Spleen (tissue), 11 donors: ENCODE data around the gene B4GALNT3. TPM values are rescaled to one million over a fixed set of nuclear protein-coding genes. Genes with fewer than 3 reads are reported as not detected.
A peak's percentile ranks its signal among the peaks of the same experiment; 100 is the strongest.

Experiments
- DNase-seq: peaks from one replicate; pipeline ENCODE4 v3.0.0-alpha.2; 2020
- H3K27ac ChIP-seq, 8 donors: fragments of 200-600 bp; sonication (generic) in 7 of 8; 1 replicate in 4 of 8; 2 replicates in 4 of 8; pipeline versions ENCODE4 v1.5.0 to v1.8.0; 2016 to 2021; ENCODE audit warnings: inconsistent platforms in 4 of 8, mild to moderate bottlenecking in 4 of 8, moderate library complexity in 1 of 8
- H3K27me3 ChIP-seq, 7 donors: fragments of 200-600 bp; sonication (generic) in 6 of 7; replicated peaks in 1 of 7; 1 replicate in 4 of 7; 2 replicates in 3 of 7; pipeline versions ENCODE4 v1.5.0 to v1.8.0; 2016 to 2021; ENCODE audit warnings: inconsistent platforms in 3 of 7, mild to moderate bottlenecking in 1 of 7
- H3K36me3 ChIP-seq, 6 donors: fragments of 200-600 bp; sonication (generic) in 5 of 6; 1 replicate in 4 of 6; 2 replicates in 2 of 6; pipeline versions ENCODE4 v1.5.0 to v1.8.0; 2016 to 2021; ENCODE audit warnings: inconsistent platforms in 2 of 6
- H3K4me1 ChIP-seq, 6 donors: fragments of 200-600 bp; sonication (generic) in 5 of 6; 1 replicate in 3 of 6; 2 replicates in 3 of 6; pipeline versions ENCODE4 v1.5.0 to v1.8.0; 2016 to 2021; ENCODE audit warnings: inconsistent platforms in 3 of 6
- H3K4me3 ChIP-seq, 8 donors: fragments of 200-600 bp; sonication (generic) in 7 of 8; 1 replicate in 4 of 8; 2 replicates in 4 of 8; pipeline versions ENCODE4 v1.5.0 to v1.8.0; 2016 to 2021; ENCODE audit warnings: inconsistent platforms in 4 of 8, mild to moderate bottlenecking in 4 of 8, moderate library complexity in 2 of 8
- H3K9me3 ChIP-seq, 8 donors: fragments of 200-600 bp; sonication (generic) in 7 of 8; 1 replicate in 4 of 8; 2 replicates in 4 of 8; pipeline versions ENCODE4 v1.5.0 to v1.8.0; 2016 to 2021; ENCODE audit warnings: inconsistent platforms in 4 of 8
- POLR2A ChIP-seq, 3 donors: fragments of 450-650 bp; IDR thresholded peaks; one replicate each; pipeline ENCODE4 v1.5.1; 2017; ENCODE audit warnings: antibody characterized with exemption in 3 of 3, mild to moderate bottlenecking in 1 of 3
- POLR2AphosphoS5 ChIP-seq, 3 donors: sonication (generic); formaldehyde crosslinking; IDR thresholded peaks; one replicate each; pipeline ENCODE4 v1.5.1; 2017; ENCODE audit warnings: antibody characterized with exemption in 3 of 3
- WGBS, 5 donors: extraction: QIAGEN DNeasy Blood & Tissue Kit in 3 of 5; methylation state at CpG; one replicate each; pipeline versions ENCODE4 v1.1.5 to v1.1.7; 2013 to 2018; 5-methylcytosine and 5-hydroxymethylcytosine counted together
- intact Hi-C: fragments of 100-400 bp; cut with DNase I; formaldehyde crosslinking; loops from one replicate; pipeline ENCODE4 v1.15.0; 2023; ENCODE audit warnings: low total_unique reads
- polyA plus RNA-seq, 3 donors: library from polyadenylated mRNA; stranded (reverse); fragments of 200-250 nt; gene quantifications; one replicate each; pipeline ENCODE4 v1.2.1, GENCODE V29; 2013
- total RNA-seq, 7 donors: library from RNA; depleted of rRNA in 3 of 7; stranded (reverse); fragments of >200 nt in 3 of 7; fragmentation: NEBNext Ultra II Directional in 4 of 7; extraction: Animal tissue kit (Norgen Biotek cat#: 25700) in 4 of 7; gene quantifications; one replicate each; pipeline versions ENCODE4 v1.1.0 to v1.2.1, GENCODE V29; 2016 to 2021
- TF ChIP-seq, protein P1 (sequence below), 11 experiments: fragments of 200-600 bp in 7 of 11; fragments of 450-650 bp in 4 of 11; sonication (generic) in 4 of 11; IDR thresholded peaks in 8 of 11; conservative IDR thresholded peaks in 3 of 11; 1 replicate in 7 of 11; 2 replicates in 4 of 11; pipeline versions ENCODE4 v1.4.0 to v1.8.0; 2016 to 2021; ENCODE audit warnings: antibody characterized with exemption in 11 of 11, inconsistent platforms in 4 of 11, mild to moderate bottlenecking in 1 of 11
- donor health status: healthy with polysubstance abuse.
- donor health status: DM: no; HTN: no; CAD: no; lungs with moderate emphysema.
- donor health status: DM: no; HTN: no; CAD: no.
- donor health status: Bipolar disorder and iron deficiency.
- donor health status: healthy.
- donor health status: DM: no; HTN: no; CAD: no.
- donor health status: DM: yes; HTN: yes; CAD: no.

B4GALNT3 gene
- total and polyA plus RNA-seq, 10 donors: 0.28 to 2.0 (median 1.5) TPM

DNA sequence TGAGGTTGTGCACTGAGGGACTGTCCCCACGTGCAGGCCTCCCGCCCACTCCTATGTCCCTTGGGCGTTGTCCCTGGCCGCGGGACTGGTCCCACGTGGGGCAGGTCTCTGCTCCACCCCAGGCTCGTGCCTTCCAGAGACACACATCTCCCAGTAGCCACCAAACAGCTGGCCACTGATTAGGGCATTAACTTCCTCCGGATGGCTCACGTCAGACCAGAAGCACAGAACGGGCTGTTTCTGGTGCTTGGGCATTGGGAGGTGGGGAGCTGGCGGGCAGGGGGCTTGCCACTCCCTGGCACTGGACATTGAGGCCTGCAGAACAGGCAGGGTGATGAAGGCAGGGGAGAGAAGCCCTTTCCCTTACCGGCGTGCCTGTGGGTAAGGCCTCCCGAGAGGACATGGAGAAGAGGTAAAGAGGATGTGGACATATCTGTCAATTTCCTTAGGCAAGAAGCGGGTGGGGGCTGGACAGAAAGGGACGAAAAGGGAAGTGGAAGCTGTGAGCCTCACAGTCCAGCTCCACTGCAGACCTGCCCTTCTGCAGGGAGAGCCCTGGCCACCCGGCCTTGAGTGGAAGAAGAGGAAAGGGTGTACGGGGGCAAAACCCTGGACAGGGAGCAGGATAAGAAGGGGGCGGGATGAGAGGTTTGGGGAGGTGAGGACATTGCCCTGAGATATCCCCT is 102.3 kb downstream of the B4GALNT3 start:
- Histone ChIP-seq H3K4me1 (peaks cover 11 to 60% (median 36%) of the 10 kb centered on the region in 6 donors), H3K36me3 (peaks cover 0 to 14% (median 0%) of the 10 kb centered on the region in 6 donors), H3K27me3 (peaks cover 0 to 10% (median 0%) of the 10 kb centered on the region in 7 donors), H3K4me3 (peak overlapping the region in 7 of 8 donors; percentile 2 to 60 (median 19)), H3K9me3 (no peaks in the 10 kb centered on the region), H3K27ac (peak overlapping the region; percentile 8 to 89 (median 77))
- DNase-seq: peak; percentile 86
- 18 to 48% (median 35%) methylated on average over 17 to 19 of the region's 19 CpGs for WGBS, 5 donors
- intact Hi-C loops: no loop called here
- TF ChIP-seq POLR2AphosphoS5 (IDR thresholded peaks at IDR 0.05) (peak; percentile 62 to 75 (median 71)), POLR2A (IDR thresholded peaks at IDR 0.05) (no peak)
- TF ChIP-seq, protein P1, sequence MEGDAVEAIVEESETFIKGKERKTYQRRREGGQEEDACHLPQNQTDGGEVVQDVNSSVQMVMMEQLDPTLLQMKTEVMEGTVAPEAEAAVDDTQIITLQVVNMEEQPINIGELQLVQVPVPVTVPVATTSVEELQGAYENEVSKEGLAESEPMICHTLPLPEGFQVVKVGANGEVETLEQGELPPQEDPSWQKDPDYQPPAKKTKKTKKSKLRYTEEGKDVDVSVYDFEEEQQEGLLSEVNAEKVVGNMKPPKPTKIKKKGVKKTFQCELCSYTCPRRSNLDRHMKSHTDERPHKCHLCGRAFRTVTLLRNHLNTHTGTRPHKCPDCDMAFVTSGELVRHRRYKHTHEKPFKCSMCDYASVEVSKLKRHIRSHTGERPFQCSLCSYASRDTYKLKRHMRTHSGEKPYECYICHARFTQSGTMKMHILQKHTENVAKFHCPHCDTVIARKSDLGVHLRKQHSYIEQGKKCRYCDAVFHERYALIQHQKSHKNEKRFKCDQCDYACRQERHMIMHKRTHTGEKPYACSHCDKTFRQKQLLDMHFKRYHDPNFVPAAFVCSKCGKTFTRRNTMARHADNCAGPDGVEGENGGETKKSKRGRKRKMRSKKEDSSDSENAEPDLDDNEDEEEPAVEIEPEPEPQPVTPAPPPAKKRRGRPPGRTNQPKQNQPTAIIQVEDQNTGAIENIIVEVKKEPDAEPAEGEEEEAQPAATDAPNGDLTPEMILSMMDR (IDR thresholded peaks at IDR 0.05 in 8 of 11, conservative IDR thresholded peaks at IDR 0.05 in 3 of 11): no peak

DNA sequence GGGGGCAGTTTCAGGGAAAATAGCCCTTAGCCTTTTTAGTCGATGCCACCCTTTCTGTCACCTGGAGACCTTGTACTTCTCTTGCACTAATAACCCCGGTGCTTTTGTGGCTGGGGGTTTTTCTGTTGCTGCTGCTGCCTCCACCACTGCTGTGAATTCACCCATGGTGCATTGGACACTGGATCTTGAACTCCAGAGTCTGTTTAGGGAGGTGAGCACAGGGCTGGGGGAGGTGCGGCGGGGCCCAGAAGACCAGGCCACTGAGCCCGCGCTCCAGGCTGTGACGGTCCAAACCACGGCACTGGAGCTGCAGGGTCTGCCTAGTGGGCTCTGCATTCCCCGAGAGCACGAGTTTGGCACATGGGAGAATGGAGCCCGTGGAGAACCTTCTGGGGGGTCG is 102.9 kb downstream of the B4GALNT3 start:
- H3K27me3 ChIP-seq: peaks cover 0 to 10% (median 0%) of the 10 kb centered on the region in 7 donors
- H3K27ac ChIP-seq: peak overlapping the region; percentile 38 to 89 (median 77)
- peak overlapping the region in 5 of 8 donors; percentile 12 to 60 (median 19) for H3K4me3 ChIP-seq
- no peaks in the 10 kb centered on the region for H3K9me3 ChIP-seq
- peaks cover 0 to 14% (median 0%) of the 10 kb centered on the region in 6 donors for H3K36me3 ChIP-seq
- DNase-seq: peak; percentile 78
- intact Hi-C loops: no loop called here
- TF ChIP-seq, protein P1 (IDR thresholded peaks at IDR 0.05 in 8 of 11, conservative IDR thresholded peaks at IDR 0.05 in 3 of 11): no peak
- no peak for TF ChIP-seq POLR2A (IDR thresholded peaks at IDR 0.05)
- no peak for TF ChIP-seq POLR2AphosphoS5 (IDR thresholded peaks at IDR 0.05)
- H3K4me1 ChIP-seq: peaks cover 11 to 60% (median 36%) of the 10 kb centered on the region in 6 donors
- 74 to 82% (median 78%) methylated on average over 12 of the region's 12 CpGs for WGBS, 5 donors

DNA sequence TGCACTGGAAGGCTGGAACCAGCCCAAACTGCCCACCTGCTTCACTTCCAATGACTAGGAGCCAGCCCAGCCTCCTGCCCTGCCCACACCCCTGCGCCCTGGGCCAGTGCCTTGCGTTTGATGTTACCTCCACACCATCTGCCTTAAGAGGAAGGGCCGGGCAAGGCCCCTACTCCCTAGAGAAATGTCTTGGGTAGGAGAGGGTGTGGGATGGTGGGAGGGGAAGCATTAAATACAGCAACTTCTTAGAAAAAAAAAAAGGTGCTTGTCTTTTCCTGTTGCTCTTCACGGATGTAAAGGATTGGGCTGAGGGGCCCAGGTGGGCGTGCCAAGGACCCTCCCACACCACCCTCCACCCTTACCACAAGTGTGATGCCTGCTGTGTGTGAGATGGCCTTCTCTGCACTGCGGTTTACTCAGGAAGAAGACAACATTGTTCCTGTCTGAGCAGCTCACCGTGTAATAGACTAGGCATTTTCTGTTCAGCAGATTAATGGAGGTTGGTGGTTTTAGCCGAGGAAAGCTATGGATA is 103.6 kb downstream of the B4GALNT3 start:
- H3K4me3 ChIP-seq: peak overlapping the region in 1 of 8 donors; percentile 60
- 23 to 37% (median 31%) methylated on average over 8 of the region's 8 CpGs for WGBS, 5 donors
- peak; percentile 80 for DNase-seq
- peak overlapping the region; percentile 38 to 89 (median 70) for H3K27ac ChIP-seq
- TF ChIP-seq POLR2A (IDR thresholded peaks at IDR 0.05) (no peak), POLR2AphosphoS5 (IDR thresholded peaks at IDR 0.05) (peak in 2 of 3 donors; percentile 44 to 63)
- TF ChIP-seq, protein P1 (IDR thresholded peaks at IDR 0.05 in 8 of 11, conservative IDR thresholded peaks at IDR 0.05 in 3 of 11): no peak
- H3K27me3 ChIP-seq: peaks cover 0 to 10% (median 0%) of the 10 kb centered on the region in 7 donors
- no peaks in the 10 kb centered on the region for H3K9me3 ChIP-seq
- peaks cover 11 to 60% (median 36%) of the 10 kb centered on the region in 6 donors for H3K4me1 ChIP-seq
- intact Hi-C loops: no loop called here
- H3K36me3 ChIP-seq: peaks cover 0 to 14% (median 0%) of the 10 kb centered on the region in 6 donors

DNA sequence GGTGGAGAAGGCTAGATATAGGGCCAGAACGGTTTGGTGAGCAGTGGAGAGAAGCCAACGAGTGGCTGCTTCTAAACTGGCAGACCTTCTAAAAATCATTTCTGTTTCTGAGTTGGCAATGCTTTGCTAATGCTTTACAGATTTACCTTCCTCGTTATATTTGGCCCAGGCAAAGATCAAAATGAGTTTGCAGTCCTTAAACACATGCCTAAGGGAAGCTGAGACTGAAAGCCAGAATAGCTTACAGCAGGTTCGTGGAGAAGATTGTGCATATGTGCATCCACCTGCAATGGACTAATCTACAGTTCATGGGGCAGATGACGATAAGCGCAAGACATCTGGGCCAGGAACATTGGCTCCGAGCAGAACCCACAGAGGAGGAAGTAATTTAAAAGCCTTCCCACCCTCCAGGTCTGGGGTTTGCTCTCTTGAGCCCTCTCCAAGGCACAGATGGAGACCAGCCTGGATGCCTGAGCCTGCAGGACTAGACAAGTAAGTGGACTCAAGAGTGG is 104.1 kb downstream of the B4GALNT3 start:
- 30 to 49% (median 35%) methylated on average over 7 of the region's 7 CpGs for WGBS, 5 donors
- Histone ChIP-seq H3K36me3 (peaks cover 0 to 14% (median 0%) of the 10 kb centered on the region in 6 donors), H3K27me3 (peaks cover 0 to 7% (median 0%) of the 10 kb centered on the region in 7 donors), H3K4me1 (peaks cover 11 to 60% (median 36%) of the 10 kb centered on the region in 6 donors), H3K4me3 (peak overlapping the region in 1 of 8 donors; percentile 60), H3K9me3 (no peaks in the 10 kb centered on the region), H3K27ac (peak overlapping the region; percentile 38 to 89 (median 70))
- intact Hi-C loops: no loop called here
- DNase-seq: no peak
- TF ChIP-seq POLR2A (IDR thresholded peaks at IDR 0.05) (no peak), POLR2AphosphoS5 (IDR thresholded peaks at IDR 0.05) (no peak)
- TF ChIP-seq, protein P1 (IDR thresholded peaks at IDR 0.05 in 8 of 11, conservative IDR thresholded peaks at IDR 0.05 in 3 of 11): no peak
